Measurements from ENCODE around the gene VRTN. TPM values are rescaled to one million over a fixed set of nuclear protein-coding genes. Genes with fewer than 3 reads are reported as not detected.

Gene VRTN
- total and polyA plus RNA-seq, 2 of the 13 experiments (the other 11 are each of a cell fraction or from before 2014, with no cell fraction given): not detected

- TF ChIP-seq GTF2F1 (IDR thresholded peaks at IDR 0.05; ENCODE audit: low read length) (no peak), TCF7L2 (IDR thresholded peaks at IDR 0.05; ENCODE audit: low read depth, low read length) (no peak), ZMYM4 (CRISPR knock-in tag; IDR thresholded peaks at IDR 0.05) (no peak), GLI4 (CRISPR knock-in tag; IDR thresholded peaks at IDR 0.05; ENCODE audit: borderline replicate concordance) (no peak)
Measured at GRCh38 chr14:74346341-74346740, 1.9 kb upstream of the VRTN start (continued).

GRCh38 chr14:74347097-74347794 lies 1.0 kb upstream of the VRTN start:
- H3K4me2 ChIP-seq (ENCODE audit: low read depth, low read length): no peak overlapping the region
- intact Hi-C loops (cut with micrococcal nuclease; ENCODE audit: unreplicated experiment) (no loop called here), in situ Hi-C loops (cut with HindIII; ENCODE audit: extremely low pct_ligation_motif_present, low pct_unique_long_range_greater_than_20kb) (no loop called here)
- H3K9ac ChIP-seq (ENCODE audit: insufficient read depth, low read depth, low read length): no peak overlapping the region
- BruUV-seq (replicated peaks): no TSS peak
- 29% methylated on average over 5 of the region's 7 CpGs for WGBS (ENCODE audit: low lambda C conversion rate)
- no peak for TF ChIP-seq ZNF878 (CRISPR knock-in tag; IDR thresholded peaks at IDR 0.05)
- TF ChIP-seq PHF21A (CRISPR knock-in tag; IDR thresholded peaks at IDR 0.05): no peak
- no peak for TF ChIP-seq MIER2 (CRISPR knock-in tag; IDR thresholded peaks at IDR 0.05)
- TF ChIP-seq TFE3 (CRISPR knock-in tag; IDR thresholded peaks at IDR 0.05): no peak
- no peak for TF ChIP-seq ATF2 (CRISPR knock-in tag; IDR thresholded peaks at IDR 0.05)
- TF ChIP-seq, protein P1, sequence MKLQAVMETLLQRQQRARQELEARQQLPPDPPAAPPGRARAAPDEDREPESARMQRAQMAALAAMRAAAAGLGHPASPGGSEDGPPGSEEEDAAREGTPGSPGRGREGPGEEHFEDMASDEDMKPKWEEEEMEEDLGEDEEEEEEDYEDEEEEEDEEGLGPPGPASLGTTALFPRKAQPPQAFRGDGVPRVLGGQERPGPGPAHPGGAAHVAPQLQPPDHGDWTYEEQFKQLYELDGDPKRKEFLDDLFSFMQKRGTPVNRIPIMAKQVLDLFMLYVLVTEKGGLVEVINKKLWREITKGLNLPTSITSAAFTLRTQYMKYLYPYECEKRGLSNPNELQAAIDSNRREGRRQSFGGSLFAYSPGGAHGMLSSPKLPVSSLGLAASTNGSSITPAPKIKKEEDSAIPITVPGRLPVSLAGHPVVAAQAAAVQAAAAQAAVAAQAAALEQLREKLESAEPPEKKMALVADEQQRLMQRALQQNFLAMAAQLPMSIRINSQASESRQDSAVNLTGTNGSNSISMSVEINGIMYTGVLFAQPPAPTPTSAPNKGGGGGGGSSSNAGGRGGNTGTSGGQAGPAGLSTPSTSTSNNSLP (IDR thresholded peaks at IDR 0.05; ENCODE audit: low read depth, low read length): no peak
- TF ChIP-seq ZNF205 (CRISPR knock-in tag; IDR thresholded peaks at IDR 0.05): no peak
- TF ChIP-seq HOXA5 (CRISPR knock-in tag; IDR thresholded peaks at IDR 0.05): no peak
- no peaks in the 10 kb centered on the region for H3K79me2 ChIP-seq (ENCODE audit: insufficient read depth, low read length)
- H3K27ac ChIP-seq (ENCODE audit: extremely low read length, insufficient read depth, low read length): no peak overlapping the region
- H3K36me3 ChIP-seq (replicated peaks in 1 of 2; ENCODE audit: control insufficient read depth in 1 of 2, insufficient read depth in 2 of 2, low read length in 2 of 2): no peaks in the 10 kb centered on the region
- ChIA-PET POLR2A (no interaction called here), CTCF (ENCODE audit: low intra/inter-chr PET ratio, low total read pairs) (no interaction called here)
- peaks cover 3 to 7% of the 10 kb centered on the region in 2 experiments; a peak in 2 of 5 replicates for H3K27me3 ChIP-seq (ENCODE audit: control insufficient read depth in 1 of 2, insufficient read depth in 2 of 2, low read length in 2 of 2)
- no peaks in the 10 kb centered on the region for H3K9me3 ChIP-seq (ENCODE audit: low read length)
- FAIRE-seq (no peak), ATAC-seq (no peak), DNase-seq (ENCODE audit: low spot score) (no peak)
- H2AFZ ChIP-seq (ENCODE audit: low read length): no peak overlapping the region
- peaks cover 6% of the 10 kb centered on the region; the same call in 1 of the 2 replicates for H3K4me1 ChIP-seq (ENCODE audit: insufficient read depth, low read length)
- no peaks in the 10 kb centered on the region for H4K20me1 ChIP-seq (ENCODE audit: insufficient read depth, low read length)
- no peak overlapping the region for H3K4me3 ChIP-seq (replicated peaks in 1 of 3; ENCODE audit: insufficient read depth in 1 of 3, low read depth in 2 of 3, low read length in 3 of 3)

All from HepG2 (cell line).